Esophagus mucosa (tissue), 1 donor: ENCODE measurements around the gene TBATA. TPM values are rescaled to one million over a fixed set of nuclear protein-coding genes. Genes with fewer than 3 reads are reported as not detected.
A peak's percentile ranks its signal among the peaks of the same experiment; 100 is the strongest.

Source experiments
- ATAC-seq: fragments of 200-7000 bp; cut with Tn5 transposase; one replicate; pipeline ENCODE4 v1.9.1; 2020
- total RNA-seq: library from RNA; stranded (reverse); gene quantifications from one replicate; pipeline ENCODE4 v1.2.4, GENCODE V29; 2023
- donor health status: DM: yes; HTN: yes; CAD: no.

The TBATA gene, protein sequence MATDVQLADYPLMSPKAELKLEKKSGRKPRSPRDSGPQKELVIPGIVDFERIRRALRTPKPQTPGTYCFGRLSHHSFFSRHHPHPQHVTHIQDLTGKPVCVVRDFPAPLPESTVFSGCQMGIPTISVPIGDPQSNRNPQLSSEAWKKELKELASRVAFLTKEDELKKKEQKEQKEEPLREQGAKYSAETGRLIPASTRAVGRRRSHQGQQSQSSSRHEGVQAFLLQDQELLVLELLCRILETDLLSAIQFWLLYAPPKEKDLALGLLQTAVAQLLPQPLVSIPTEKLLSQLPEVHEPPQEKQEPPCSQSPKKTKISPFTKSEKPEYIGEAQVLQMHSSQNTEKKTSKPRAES
- not detected for total RNA-seq

DNA sequence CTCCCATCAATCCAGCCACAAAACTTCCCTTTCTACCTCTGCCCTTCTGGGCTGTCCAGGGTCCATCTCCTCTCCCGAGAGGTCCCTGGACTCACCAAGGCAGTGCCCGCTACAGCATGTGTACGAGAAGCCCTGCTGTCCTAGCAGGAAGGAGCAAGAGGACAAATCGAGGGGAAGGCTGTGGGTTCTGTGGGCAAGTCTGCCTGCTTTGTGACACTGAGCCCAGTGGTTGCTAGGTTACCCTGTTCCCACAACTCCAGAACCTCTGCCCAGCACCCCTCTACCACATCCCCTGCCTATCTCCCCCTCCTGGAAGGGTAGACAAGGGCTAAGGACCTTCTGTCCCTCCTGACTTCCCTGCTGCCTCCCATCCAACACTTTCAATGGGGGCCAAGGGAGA is at the start of gene TBATA:
TSS of gene TBATA (minus strand) at position 188 of the 400 bp plus-strand sequence. CDS start 1,998 bp downstream, outside the sequence.
- ATAC-seq: no peak

DNA sequence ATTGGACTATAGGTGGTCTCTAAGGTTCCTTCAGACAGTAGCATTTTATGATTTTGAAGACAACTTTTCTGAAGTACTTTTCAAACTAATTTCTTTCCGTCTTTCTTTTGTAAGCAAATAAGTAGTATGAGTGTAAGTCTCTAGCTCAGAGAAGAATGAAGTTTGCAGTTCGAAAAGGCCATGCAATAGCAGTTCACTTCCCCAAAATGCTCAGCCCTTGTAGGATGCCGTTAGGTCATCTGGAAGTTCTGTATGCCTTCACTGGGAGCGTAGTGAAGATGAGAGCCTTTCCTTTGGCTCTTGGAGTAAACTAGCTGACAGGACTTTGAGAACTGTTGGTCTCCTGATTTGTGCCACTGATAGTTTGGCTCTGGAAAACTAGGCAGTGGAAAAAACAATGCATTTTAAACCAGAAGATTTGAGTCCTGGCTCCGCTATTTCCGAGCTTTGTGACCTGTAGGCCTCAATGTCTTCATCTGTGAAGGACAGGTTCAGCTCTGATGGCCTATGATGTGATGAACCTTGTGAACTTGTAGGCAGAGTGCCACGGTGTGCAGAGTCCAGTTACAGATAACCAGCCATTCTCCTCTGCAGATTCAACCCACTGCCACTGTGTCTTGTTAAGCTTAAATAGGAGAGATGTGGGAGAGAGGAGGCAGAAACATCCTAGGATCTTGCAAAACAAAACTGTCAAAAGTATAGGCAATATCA is 49.4 kb upstream of the TBATA start:
- no peak for ATAC-seq

DNA sequence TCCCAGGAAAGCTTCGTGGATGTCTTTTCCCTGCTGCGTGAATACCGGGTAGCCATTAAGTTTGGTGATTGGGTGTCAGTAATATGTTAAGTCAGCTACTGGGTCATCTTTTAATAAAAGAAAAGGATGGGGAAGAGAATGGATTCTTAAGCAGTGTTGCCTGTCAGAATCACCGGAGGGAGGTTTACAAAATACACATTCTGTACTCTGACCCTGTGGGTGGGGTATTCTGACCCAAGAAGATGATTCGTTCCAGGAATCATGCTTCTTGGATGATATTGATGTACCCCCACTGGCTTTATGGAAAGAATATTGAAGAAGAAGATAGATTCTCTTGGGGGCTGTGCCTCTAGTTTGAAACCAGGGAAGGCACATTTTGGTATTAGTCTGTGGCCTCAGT is 48.8 kb upstream of the TBATA start:
- no peak for ATAC-seq

DNA sequence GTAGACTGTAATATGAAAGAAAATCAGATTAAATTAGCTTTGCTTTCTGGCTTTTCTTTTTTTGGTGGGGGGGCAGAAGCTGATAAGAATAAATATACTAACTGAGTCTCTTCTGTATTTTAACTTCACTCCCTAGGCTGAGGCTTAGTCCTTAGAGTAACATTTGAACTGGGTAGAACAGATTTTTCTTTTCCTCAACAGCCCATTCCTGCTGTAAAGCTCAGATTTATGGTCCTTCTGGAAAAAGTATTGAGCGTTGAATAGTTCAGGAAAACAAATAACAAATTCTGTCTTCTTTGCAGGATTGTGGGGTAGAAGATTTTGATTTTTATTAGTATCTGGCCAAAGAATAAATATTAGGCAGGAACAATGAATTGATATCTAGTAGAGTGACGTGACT is 48.4 kb upstream of the TBATA start:
- ATAC-seq: no peak

DNA sequence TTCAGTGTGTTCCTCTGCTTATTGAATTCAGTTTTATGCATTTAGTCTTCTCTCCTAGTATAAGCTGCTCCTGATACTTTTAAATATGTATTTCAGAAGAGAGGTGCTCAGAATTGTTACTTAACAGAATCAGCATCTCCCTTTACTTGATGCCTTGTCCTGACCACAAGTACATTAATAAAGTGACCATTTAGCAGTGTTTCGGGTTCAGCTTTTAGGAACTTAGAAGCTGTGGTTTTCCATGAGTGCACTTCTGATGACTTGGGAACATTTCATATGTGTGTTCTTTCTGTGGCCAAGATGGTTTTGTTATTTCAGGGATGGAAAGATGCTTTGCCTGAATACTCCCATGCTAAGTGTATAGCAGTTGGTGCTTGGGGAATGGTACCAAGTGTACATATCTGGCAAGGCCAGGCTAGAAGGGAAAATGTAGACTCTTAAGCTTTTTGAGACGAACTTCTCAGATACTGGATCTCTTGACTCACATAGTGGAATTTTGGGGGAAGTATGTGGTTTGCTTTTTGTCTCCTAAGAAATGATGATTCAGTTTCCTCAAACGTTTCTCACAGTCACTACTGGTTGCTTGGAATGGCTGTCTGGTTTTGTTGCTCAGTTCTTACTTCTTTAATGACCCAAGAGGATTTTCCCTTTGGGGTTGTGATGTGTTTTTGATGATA is 47.8 kb upstream of the TBATA start:
- no peak for ATAC-seq

DNA sequence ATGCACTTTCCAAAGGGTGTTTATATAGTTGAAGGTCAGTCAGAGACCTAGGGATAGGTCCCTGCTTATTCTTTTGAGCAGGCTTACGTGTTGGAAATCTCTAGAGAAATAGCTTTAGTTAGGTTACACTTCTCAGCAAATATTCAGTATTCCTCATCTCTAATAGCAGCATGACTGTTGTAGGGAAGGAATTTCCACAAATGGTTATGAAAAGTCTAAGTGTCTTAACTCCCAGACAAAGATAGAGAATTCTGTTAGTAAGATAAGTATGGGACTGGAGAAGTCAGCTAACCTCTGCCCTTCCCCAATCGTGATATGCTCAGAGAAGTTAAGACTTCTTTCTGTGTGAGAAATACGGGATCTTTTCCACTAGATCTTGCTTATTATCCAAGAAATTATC is 47.0 kb upstream of the TBATA start:
- no peak for ATAC-seq

DNA sequence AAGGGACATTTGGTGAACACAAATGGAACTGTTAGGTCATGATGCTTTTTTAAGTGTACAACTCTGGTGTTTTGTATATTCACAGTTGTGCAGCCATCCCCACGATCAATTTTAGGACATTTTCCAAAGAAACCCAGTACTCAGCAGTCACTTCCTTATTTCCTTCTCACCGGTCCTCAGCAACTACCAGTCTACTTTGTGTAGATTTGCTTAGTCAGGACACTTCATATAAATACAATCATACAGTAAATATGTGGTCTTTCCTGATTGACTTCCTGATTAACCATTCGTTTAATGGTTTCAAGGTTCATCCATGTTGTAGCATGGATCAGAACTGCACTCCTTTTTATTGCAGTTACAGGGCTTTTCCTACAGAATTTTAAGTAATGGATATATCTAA is 45.0 kb upstream of the TBATA start:
- ATAC-seq: peak; percentile 91

DNA sequence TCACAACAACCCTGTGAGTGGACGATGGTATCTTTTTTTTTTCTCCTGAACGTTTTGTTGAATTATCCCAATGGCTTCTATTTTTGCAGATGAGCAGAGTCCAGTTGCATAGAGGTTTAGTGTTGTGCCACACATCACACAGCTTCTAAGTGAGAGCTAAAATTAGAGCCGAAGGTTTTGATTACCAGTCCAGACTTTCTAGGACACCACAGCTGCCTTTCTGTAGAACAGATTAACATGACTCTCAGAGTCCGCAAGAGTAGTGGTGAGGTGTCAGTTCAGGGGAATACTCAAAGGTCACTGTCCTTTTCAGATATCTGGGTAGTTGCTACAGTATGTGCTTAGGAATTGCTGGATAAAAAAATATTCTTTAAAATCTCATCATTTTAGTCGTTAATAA is 44.4 kb upstream of the TBATA start:
- ATAC-seq: no peak

DNA sequence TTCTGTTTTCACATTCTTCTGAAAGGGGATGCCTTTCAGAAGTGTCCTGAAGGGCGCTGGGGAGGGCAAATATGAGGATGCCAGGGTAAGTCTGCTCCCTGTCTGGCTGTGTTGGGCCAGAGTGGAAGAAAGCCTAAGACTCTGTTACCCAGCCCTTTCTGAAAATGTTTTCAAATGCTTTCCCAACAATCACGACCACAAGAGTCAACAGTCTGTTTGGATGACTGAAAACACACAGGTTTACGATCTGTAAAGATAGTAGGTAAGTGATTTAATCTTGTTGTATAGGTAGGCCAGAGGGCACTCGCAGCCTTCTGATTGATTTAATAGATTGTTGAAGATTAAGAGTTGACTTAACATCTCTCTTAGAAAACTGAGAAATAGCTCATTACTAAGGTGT is 43.7 kb upstream of the TBATA start:
- ATAC-seq: no peak

DNA sequence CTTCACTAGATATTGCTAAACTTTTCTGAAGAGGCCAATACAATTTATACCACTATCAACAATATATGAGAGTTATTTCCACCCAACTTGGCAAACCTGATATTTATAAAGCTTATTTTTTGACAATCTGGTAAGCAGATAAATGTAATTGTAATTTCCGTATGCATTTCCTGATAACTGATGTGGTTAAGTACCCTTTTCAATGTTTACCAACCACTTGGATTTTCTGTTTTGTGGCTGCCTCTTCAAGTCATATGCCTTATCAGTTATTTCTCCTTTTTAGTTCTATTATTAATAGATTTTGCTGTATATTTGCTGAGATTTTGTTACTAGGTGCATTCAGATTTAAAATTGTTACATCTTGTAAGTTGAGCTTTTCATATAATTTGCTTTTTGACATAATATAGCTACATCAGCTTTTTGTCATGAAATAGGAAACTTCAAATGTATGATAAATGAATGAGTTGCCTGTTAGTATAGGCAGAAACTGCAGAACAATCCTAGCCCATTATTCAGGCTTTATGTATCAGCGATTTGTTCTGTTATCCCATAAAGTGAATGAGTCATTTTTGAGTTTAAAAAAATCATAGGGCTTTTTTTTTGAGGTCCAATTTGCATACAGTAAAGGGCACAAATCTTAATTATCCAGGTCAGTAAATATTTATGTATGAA is 42.0 kb upstream of the TBATA start:
- no peak for ATAC-seq

DNA sequence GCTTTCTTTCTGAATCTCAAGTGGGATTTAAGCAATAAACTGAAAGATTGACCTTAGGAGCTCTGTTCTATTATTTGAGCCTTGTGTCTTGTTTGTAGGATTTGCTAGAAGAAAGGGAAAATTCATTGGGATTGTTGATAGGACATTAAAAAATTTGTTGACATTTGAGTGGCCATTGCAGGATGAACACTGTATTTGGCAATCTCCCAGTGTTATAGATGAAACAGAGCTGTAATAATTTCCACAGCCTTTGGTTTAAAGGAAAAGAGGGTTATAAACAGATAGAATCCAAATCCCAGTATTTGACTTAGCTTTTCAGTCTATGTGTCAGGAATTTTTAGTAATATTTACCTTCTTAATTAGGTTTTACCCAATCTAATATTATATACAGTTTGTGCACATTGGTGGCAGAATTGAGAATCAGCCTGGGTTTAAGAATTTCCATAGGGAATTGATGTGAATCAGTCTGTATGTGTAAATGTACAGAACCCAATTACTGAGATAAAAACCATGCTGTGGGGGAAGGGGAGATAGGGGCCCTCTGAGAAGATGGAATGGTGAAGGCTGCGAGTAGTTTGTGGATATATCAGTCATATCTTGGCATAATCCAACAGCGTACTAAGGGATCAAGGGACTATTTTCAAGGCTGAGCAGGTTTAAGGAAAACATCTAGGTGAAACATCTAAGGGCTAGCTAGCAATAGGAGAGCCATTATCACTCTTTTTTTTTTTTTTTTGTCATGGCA is 37.1 kb upstream of the TBATA start:
- no peak for ATAC-seq

DNA sequence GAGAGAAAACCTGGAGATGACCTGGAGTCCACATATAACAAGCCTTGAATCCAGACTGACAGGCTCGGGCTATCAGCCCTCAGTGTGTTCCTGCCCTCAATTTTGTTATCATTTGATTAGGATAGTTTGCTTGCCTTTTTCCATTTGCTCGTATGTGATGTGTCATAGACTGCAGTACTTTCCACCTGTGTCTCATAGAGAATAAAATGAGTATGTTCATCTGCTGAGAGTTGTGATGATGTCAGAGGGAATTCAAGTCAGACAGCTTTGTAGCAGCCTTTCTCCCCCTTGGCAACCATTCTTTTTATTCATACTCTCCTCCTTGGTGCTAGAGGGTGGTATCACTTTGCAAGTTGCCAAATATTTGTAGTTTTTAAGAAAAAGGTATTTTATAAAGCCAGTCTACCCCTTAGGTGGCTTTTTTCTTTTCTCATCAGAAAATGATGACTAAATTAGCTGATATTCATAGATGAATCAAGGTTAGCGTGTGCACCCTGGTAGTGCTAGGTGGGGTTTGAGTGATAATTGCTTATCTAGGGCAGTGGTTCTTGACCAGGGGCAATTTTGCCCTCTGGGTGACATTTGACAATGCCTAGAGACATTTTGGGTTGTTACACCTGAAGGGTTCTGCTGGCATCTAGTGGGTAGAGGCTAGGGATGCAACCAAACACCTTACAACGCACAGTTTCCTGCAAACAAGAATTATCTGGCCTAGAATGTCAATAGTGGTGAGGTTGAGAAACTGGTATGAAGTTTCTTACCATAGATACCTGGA is 36.0 kb upstream of the TBATA start:
- peak; percentile 43 for ATAC-seq

DNA sequence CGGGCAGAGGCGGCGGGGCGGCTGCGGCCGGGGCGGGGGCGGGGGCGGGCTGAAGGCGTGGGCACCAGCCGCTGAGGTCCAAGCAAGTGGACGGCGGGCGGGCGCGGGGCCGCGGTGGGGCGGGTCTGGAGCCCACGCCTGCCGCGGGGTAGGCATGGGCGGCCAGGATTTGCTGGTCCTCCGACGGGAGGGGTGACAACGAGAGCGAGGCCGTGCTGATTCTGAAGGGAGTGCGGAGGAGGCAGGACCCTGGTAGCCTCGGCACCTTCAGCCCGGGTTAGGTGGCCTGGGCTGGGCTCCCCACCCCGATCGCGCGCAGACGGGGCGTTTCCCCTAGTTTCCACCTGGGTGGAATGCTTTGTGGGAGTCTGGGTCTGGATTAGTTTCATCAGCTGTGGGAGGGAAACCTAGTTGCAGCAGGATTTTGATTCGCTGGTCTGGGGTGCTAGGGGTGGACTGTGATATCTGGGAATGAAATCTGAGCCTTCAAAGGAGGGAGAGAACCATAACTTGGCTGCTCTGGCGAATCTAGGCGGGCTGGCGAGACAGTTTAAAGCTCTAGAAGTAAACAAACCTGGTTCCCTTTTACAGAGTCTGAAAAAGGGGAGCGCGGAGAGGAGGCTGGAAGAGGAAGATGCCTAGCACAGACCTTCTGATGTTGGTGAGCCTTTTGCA is 31.2 kb upstream of the TBATA start:
- peak; percentile 85 for ATAC-seq

DNA sequence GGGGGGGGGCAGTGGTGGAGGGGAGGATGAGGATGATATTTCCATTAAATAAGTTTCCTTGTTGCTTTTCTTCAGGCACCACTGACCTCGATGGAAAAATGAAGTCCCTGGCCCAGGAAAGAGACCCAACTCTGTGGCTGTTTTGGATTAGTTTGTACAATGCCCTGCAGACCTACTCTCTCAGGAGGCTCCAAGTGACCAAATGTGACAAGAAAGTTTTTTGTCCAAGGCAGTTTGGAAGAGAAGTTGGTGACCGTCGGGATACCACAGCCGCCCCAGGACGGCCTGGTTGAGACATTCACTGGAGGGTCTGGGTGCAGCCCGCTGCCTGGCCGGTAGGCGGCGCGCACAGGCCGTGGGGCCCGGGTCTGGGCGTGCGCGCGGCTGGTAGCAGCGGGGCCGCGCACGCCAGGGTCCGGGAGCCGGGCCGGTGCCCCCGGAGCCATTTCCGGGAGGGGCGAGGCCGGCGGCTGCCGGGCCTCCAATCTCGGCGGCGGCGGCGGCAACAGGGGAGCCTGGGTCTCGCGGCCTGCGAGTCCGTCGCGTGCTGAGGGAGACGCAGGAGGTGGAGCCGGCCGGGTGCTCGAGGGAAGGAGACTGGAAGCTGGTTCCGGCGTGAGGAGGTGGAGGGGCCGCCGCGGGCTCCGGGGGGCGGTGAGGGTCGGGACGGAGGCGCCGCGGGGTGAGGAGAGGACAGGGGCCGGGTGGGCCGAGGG is 30.5 kb upstream of the TBATA start, which contains the start of gene SGPL1:
TSS of gene SGPL1 (plus strand) at position 445 of the 716 bp plus-strand sequence. CDS start 906 bp downstream, outside the sequence.
- ATAC-seq: peak; percentile 96

DNA sequence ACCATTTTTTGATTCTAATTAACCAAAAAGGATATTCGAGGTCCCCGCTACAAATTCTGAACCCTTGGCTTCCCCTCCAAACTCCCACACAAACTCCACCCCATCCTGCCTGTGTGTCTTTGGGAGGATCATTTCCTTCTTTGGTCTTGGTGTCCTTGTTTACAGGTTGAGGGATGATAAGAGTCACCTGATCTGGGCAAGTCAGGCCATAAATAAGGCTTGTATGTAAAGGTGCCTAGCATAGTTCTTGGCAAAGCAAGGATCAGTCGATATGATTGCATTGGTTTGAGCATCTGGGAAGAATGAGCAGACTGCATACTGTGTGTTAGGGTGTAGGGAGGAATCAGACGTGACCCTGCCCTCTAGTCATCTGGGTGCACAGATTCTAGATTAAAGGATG is 28.9 kb upstream of the TBATA start:
- ATAC-seq: no peak

DNA sequence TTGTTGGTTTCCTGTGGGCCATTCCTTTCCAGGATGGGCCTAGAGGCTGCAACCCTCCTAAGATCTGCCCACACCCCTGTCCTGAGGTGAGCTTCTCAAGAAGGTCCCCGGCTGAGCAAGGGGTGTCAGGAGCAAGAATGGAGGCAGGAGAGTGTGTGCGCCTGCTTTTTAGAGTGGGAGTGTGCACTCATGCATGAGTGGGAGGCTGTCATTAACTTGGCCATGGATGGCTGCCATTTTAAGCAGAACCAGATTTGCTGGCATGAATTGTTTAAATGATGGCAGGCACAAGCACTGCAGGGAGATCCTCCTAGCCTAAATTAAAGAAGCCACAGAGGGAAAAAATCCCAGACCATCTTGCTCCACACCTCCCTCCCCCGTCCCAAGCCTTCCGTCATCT is 27.6 kb upstream of the TBATA start:
- ATAC-seq: no peak

DNA sequence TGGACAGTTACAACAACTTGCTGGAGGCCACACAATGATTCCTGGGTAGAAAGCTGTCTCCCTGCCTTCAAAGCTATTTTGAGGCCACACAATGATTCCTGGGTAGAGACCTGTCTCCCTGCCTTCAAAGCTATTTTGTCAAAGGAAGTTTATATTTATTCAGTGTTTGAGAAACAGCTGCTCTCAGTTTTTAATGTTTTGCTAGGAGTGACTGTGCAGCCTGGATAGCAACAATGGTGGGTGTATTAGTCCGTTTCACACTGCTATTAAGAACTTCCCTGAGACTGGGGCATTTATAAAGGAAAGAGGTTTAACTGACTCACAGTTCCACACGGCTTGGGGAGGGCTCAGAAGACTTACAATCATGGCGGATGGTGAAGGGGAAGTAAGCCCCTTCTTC is 26.7 kb upstream of the TBATA start:
- ATAC-seq: no peak

DNA sequence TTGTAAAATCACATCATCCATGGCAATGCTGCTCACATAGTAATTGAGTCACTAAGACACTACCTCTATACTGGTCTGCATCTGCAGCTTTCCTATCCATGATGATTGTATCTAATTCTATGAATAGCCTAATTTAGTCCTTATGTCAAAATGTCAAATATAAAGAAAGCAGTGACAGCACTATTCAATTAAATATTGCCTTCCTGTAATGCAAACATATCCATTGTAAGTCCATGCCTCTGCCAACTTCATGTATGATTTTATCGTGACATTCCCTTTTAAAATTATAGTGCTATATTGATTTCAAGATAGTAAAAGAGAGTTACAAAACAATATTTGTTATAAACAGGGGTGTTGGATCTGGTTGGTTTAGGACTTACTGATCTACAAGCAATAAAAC is 25.8 kb upstream of the TBATA start:
- ATAC-seq: no peak

DNA sequence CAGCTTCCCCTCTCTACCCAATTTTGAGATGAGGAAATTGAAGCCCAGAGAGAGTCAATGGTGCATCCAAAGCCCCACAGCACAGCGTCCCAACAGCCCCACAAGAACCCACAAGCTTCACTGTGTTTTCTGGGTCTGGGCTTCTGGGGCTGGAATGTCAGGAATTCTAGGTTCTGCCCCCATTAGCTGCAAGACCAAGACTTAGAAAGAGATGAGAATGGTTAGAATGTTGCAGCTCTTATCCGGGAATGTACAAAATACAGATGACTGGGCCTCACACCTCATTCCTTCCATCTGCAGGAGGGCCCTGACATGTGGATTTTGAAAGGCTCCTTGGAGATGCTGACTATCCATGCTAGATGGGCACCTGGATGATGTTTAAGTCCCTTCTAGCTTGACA is 24.5 kb upstream of the TBATA start:
- no peak for ATAC-seq

DNA sequence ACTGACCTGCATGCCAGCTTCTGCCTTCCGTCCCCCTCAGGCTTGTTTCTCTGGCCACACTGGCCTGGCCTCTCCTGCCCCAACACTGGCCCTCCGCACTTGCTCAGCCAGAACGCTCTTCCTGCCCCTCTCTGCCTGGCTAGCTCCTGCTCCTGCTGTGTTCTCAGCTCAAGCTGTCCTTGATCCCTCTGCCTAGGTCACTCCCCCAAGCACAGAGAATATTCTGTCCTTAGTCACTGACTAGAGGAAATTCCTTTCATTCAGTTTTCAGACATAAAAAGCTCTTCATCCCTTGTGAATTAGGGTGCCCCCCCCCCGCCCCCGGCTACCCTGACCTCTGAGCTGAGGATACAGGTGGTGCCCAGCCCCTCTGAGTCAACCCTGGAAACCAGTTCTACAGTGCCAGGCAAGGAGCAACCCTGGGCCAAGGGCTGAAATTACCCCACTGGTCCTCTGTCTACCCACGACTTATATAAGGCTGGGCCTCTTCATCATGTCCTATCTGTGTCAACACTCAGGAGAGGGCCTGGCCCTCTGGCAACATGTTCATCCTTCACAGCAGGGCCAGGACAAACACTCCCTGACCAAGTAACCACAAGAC is 23.9 kb upstream of the TBATA start:
- peak; percentile 84 for ATAC-seq
